Liver (tissue), 9 donors: ENCODE results near the gene LRCOL1. TPM values are rescaled to one million over a fixed set of nuclear protein-coding genes. Genes with fewer than 3 reads are reported as not detected.

Experiments
- DNase-seq: peaks from one replicate; pipeline ENCODE4 v3.0.0-alpha.2; 2017; ENCODE audit warnings: low spot score
- H3K27ac ChIP-seq, 2 donors: one replicate each; pipeline ENCODE4 v1.7.0; 2013; ENCODE audit warnings: inconsistent platforms in 2 of 2, low read length in 2 of 2, control low read depth in 1 of 2, low read depth in 1 of 2, mild to moderate bottlenecking in 1 of 2
- H3K27me3 ChIP-seq, 4 donors: one replicate each; pipeline versions ENCODE4 v1.6.1 to v1.7.0; 2013; ENCODE audit warnings: low read length in 3 of 4, inconsistent platforms in 1 of 4, mild to moderate bottlenecking in 1 of 4, moderate library complexity in 1 of 4; ENCODE audit not compliant: control insufficient read depth in 4 of 4, insufficient read depth in 4 of 4
- H3K36me3 ChIP-seq, 4 donors: one replicate each; pipeline versions ENCODE4 v1.6.1 to v1.7.0; 2013; ENCODE audit warnings: low read length in 3 of 4, mild to moderate bottlenecking in 3 of 4, low read depth in 1 of 4, moderate library complexity in 1 of 4; ENCODE audit not compliant: control insufficient read depth in 4 of 4, insufficient read depth in 3 of 4
- H3K4me1 ChIP-seq, 4 donors: one replicate each; pipeline versions ENCODE4 v1.6.1 to v1.7.0; 2013; ENCODE audit warnings: low read length in 3 of 4, mild to moderate bottlenecking in 3 of 4, moderate library complexity in 1 of 4; ENCODE audit not compliant: control insufficient read depth in 4 of 4, insufficient read depth in 4 of 4
- H3K4me3 ChIP-seq, 3 donors: one replicate each; pipeline versions ENCODE4 v1.6.1 to v1.7.0; 2013; ENCODE audit warnings: low read length in 3 of 3, control low read depth in 1 of 3, low read depth in 1 of 3, mild to moderate bottlenecking in 1 of 3
- H3K9ac ChIP-seq, 2 donors: one replicate each; pipeline ENCODE4 v1.7.0; 2013; ENCODE audit warnings: low read length in 2 of 2, mild to moderate bottlenecking in 2 of 2, moderate library complexity in 2 of 2, control low read depth in 1 of 2, low read depth in 1 of 2
- H3K9me3 ChIP-seq, 4 donors: one replicate each; pipeline versions ENCODE4 v1.6.1 to v1.7.0; 2013; ENCODE audit warnings: low read length in 3 of 4; ENCODE audit not compliant: control insufficient read depth in 4 of 4
- ATF3 ChIP-seq: IDR thresholded peaks from 2 replicates; pipeline ENCODE4 v1.6.1; 2016; ENCODE audit warnings: antibody characterized with exemption
- CTCF ChIP-seq: fragments of 150-350 bp; IDR thresholded peaks from 2 replicates; pipeline ENCODE4 v1.5.1; 2017; ENCODE audit warnings: improper control_type of control experiment, low read depth, low read length; ENCODE audit not compliant: missing input control
- EGR1 ChIP-seq, 2 donors: IDR thresholded peaks; 2 replicates each; pipeline ENCODE4 v1.6.1; 2016 to 2018; ENCODE audit warnings: antibody characterized with exemption in 2 of 2, low read depth in 2 of 2
- FOXA1 ChIP-seq: IDR thresholded peaks from 2 replicates; pipeline ENCODE4 v1.6.1; 2016; ENCODE audit warnings: antibody characterized with exemption
- FOXA2 ChIP-seq: IDR thresholded peaks from 2 replicates; pipeline ENCODE4 v1.6.1; 2016; ENCODE audit warnings: antibody characterized with exemption
- GABPA ChIP-seq, 2 donors: IDR thresholded peaks in 1 of 2; conservative IDR thresholded peaks in 1 of 2; 2 replicates each; pipeline ENCODE4 v1.6.1; 2016; ENCODE audit warnings: antibody characterized with exemption in 2 of 2, mild to moderate bottlenecking in 1 of 2, moderate library complexity in 1 of 2
- HNF4G ChIP-seq: IDR thresholded peaks from 2 replicates; pipeline ENCODE4 v1.6.1; 2016; ENCODE audit warnings: antibody characterized with exemption
- JUND ChIP-seq, 2 donors: IDR thresholded peaks; 2 replicates each; pipeline ENCODE4 v1.6.1; 2016; ENCODE audit warnings: antibody characterized with exemption in 2 of 2
- MAX ChIP-seq: IDR thresholded peaks from 2 replicates; pipeline ENCODE4 v1.6.1; 2016; ENCODE audit warnings: antibody characterized with exemption
- NR2F2 ChIP-seq: IDR thresholded peaks from 2 replicates; pipeline ENCODE4 v1.6.1; 2016; ENCODE audit warnings: antibody characterized with exemption
- RAD21 ChIP-seq, 2 donors: IDR thresholded peaks; 2 replicates each; pipeline ENCODE4 v1.6.1; 2016; ENCODE audit warnings: antibody characterized with exemption in 2 of 2, mild to moderate bottlenecking in 2 of 2
- REST ChIP-seq: IDR thresholded peaks from 2 replicates; pipeline ENCODE4 v1.6.1; 2016; ENCODE audit warnings: antibody characterized with exemption, mild to moderate bottlenecking
- RXRA ChIP-seq, 2 donors: IDR thresholded peaks; 2 replicates each; pipeline ENCODE4 v1.6.1; 2017 to 2018; ENCODE audit warnings: antibody characterized with exemption in 2 of 2, mild to moderate bottlenecking in 1 of 2
- SP1 ChIP-seq: IDR thresholded peaks from 2 replicates; pipeline ENCODE4 v1.6.1; 2018; ENCODE audit warnings: antibody characterized with exemption, mild to moderate bottlenecking
- TAF1 ChIP-seq: conservative IDR thresholded peaks from 2 replicates; pipeline ENCODE4 v1.6.1; 2016; ENCODE audit warnings: antibody characterized with exemption, mild to moderate bottlenecking
- ZBTB33 ChIP-seq: IDR thresholded peaks from 2 replicates; pipeline ENCODE4 v1.6.1; 2016; ENCODE audit warnings: antibody characterized with exemption
- WGBS: extraction: QIAGEN DNeasy Blood & Tissue Kit; methylation state at CpG from one replicate; pipeline ENCODE4 v1.1.7; 2013; 5-methylcytosine and 5-hydroxymethylcytosine counted together
- polyA plus RNA-seq, 2 donors: library from polyadenylated mRNA; stranded (reverse) in 1 of 2; unstranded in 1 of 2; fragments of 200-250 nt in 1 of 2; fragments of >200 nt in 1 of 2; fragmentation: Nextera tagmentation in 1 of 2; extraction: Ambion mirVana in 1 of 2; gene quantifications; one replicate each; pipeline versions ENCODE4 v1.2.1 to v1.2.3, GENCODE V29; 2013 to 2015
- total RNA-seq, 2 donors: library from RNA; depleted of rRNA; stranded (reverse); fragments of >200 nt; gene quantifications; one replicate each; pipeline ENCODE4 v1.2.3, GENCODE V29; 2014
- donor health status: healthy.
- donor health status: healthy.
- donor health status: healthy.
- donor health status: healthy.
- donor health status: healthy.

Gene LRCOL1
- total and polyA plus RNA-seq, 4 donors: 2.6 to 40.7 (median 5.9) TPM; not detected in 1

GRCh38 chr12:132597333-132598316 lies 12.8 kb downstream of the LRCOL1 start:
- H3K9me3 ChIP-seq: no peaks in the 10 kb centered on the region
- no peaks in the 10 kb centered on the region for H3K27me3 ChIP-seq
- H3K4me1 ChIP-seq: peaks cover 3 to 29% (median 13%) of the 10 kb centered on the region in 4 donors
- DNase-seq: no peak
- no peak overlapping the region for H3K9ac ChIP-seq
- 5% methylated on average over 57 of the region's 58 CpGs for WGBS
- TF ChIP-seq SP1 (peak; percentile 26), ATF3 (no peak)
- no peaks in the 10 kb centered on the region for H3K36me3 ChIP-seq
- H3K27ac ChIP-seq: peak overlapping the region in 1 of 2 donors; percentile 12
- H3K4me3 ChIP-seq: peak overlapping the region in 2 of 3 donors; percentile 19 to 41

- Histone ChIP-seq H3K9me3 (no peaks in the 10 kb centered on the region), H3K36me3 (no peaks in the 10 kb centered on the region), H3K27me3 (no peaks in the 10 kb centered on the region), H3K4me3 (no peak overlapping the region), H3K27ac (no peak overlapping the region), H3K4me1 (peaks cover 0 to 19% (median 10%) of the 10 kb centered on the region in 4 donors), H3K9ac (no peak overlapping the region)
- WGBS: 85% methylated on average over 18 of the region's 18 CpGs
- no peak for DNase-seq
- TF ChIP-seq FOXA1: no peak
- TF ChIP-seq NR2F2: no peak
- TF ChIP-seq CTCF: no peak
- TF ChIP-seq RXRA (IDR thresholded peaks at IDR 0.05): no peak
- TF ChIP-seq RAD21 (IDR thresholded peaks at IDR 0.05): no peak
Measured at GRCh38 chr12:132596016-132596415, 14.4 kb downstream of the LRCOL1 start.

GRCh38 chr12:132595183-132595582 lies 15.2 kb downstream of the LRCOL1 start:
- WGBS: 87% methylated on average over 11 of the region's 11 CpGs
- DNase-seq: no peak
- H3K4me3 ChIP-seq: no peak overlapping the region
- H3K9me3 ChIP-seq: no peaks in the 10 kb centered on the region
- H3K36me3 ChIP-seq: no peaks in the 10 kb centered on the region
- no peak overlapping the region for H3K9ac ChIP-seq
- H3K4me1 ChIP-seq: peaks cover 0 to 12% (median 4%) of the 10 kb centered on the region in 4 donors
- TF ChIP-seq FOXA2 (no peak), RXRA (IDR thresholded peaks at IDR 0.05) (no peak), RAD21 (IDR thresholded peaks at IDR 0.05) (no peak), FOXA1 (no peak), GABPA (IDR thresholded peaks at IDR 0.05 in 1 of 2, conservative IDR thresholded peaks at IDR 0.05 in 1 of 2) (no peak), TAF1 (no peak), SP1 (no peak), ATF3 (no peak), EGR1 (IDR thresholded peaks at IDR 0.05; ENCODE audit: low read depth in 2 of 2) (no peak), NR2F2 (no peak), ZBTB33 (no peak), REST (no peak), JUND (IDR thresholded peaks at IDR 0.05) (no peak), HNF4G (no peak), MAX (no peak)
- H3K27me3 ChIP-seq: no peaks in the 10 kb centered on the region
- H3K27ac ChIP-seq: no peak overlapping the region
